Subcutaneous adipose tissue (tissue), 4 donors: Measurements from ENCODE around the gene TENT5C. TPM values are rescaled to one million over a fixed set of nuclear protein-coding genes. Genes with fewer than 3 reads are reported as not detected.

Source experiments
- total RNA-seq, 4 donors: library from RNA; depleted of rRNA; stranded (reverse); fragments of >200 nt; gene quantifications; one replicate each; pipeline ENCODE4 v1.1.0, GENCODE V29; 2016
- TF ChIP-seq, protein P1 (sequence below): fragments of 450-650 bp; IDR thresholded peaks from one replicate; pipeline ENCODE4 v1.5.1; 2016; ENCODE audit warnings: low read depth, mild to moderate bottlenecking, control low read depth, antibody characterized with exemption, moderate library complexity

TENT5C gene
- total RNA-seq, 4 donors from 2014 or later, result 1.0 to 3.1 (median 2.3) TPM

DNA sequence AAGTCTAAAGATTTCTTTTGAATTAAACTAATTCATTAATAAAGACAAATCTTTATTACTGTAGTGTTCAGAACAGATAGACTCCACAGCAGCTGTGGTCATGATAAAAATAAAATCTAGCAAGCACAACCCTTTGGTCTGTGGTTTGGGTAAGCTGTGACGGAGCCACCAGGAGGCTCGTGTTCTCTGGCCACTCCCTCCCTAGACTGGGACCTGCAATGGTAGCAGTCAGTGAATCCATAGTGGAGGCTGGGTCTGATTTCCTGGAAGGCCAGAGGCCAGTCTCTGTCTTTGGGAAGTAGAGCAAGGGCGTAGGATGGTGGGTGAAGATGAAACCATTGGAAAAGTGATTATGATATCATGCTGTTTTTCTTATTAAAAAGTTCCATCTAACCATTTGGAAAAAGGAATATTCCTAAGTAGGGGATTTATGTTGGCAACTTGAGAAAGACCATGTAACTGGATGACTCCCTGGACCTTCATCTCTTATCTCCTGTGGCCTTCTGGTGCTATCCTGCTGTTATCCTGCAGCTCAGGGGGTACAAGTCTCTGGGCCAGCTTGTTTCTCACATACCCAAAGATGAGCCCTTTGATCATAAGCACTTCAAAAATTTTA is 39.0 kb downstream of the TENT5C start:
- TF ChIP-seq, protein P1, sequence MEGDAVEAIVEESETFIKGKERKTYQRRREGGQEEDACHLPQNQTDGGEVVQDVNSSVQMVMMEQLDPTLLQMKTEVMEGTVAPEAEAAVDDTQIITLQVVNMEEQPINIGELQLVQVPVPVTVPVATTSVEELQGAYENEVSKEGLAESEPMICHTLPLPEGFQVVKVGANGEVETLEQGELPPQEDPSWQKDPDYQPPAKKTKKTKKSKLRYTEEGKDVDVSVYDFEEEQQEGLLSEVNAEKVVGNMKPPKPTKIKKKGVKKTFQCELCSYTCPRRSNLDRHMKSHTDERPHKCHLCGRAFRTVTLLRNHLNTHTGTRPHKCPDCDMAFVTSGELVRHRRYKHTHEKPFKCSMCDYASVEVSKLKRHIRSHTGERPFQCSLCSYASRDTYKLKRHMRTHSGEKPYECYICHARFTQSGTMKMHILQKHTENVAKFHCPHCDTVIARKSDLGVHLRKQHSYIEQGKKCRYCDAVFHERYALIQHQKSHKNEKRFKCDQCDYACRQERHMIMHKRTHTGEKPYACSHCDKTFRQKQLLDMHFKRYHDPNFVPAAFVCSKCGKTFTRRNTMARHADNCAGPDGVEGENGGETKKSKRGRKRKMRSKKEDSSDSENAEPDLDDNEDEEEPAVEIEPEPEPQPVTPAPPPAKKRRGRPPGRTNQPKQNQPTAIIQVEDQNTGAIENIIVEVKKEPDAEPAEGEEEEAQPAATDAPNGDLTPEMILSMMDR, result no peak

DNA sequence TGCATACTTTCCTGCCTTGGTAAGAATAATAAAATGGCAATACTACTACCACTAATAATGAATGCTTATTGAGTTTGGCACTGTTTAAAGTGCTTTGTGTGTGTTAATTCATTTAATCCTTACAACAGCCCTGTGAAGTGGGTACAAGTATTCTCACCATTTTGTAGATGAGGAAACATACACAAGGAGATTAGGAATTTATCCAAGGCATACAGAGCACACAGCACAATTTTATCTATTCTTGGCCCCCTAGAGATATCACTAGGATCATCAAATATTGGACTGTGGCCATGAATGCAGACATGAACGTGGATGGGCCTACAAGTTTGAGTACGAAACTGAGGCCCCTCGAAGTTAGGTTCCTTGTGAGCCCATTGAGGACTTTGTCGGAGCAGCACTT is 39.5 kb downstream of the TENT5C start:
- TF ChIP-seq, protein P1, result no peak

DNA sequence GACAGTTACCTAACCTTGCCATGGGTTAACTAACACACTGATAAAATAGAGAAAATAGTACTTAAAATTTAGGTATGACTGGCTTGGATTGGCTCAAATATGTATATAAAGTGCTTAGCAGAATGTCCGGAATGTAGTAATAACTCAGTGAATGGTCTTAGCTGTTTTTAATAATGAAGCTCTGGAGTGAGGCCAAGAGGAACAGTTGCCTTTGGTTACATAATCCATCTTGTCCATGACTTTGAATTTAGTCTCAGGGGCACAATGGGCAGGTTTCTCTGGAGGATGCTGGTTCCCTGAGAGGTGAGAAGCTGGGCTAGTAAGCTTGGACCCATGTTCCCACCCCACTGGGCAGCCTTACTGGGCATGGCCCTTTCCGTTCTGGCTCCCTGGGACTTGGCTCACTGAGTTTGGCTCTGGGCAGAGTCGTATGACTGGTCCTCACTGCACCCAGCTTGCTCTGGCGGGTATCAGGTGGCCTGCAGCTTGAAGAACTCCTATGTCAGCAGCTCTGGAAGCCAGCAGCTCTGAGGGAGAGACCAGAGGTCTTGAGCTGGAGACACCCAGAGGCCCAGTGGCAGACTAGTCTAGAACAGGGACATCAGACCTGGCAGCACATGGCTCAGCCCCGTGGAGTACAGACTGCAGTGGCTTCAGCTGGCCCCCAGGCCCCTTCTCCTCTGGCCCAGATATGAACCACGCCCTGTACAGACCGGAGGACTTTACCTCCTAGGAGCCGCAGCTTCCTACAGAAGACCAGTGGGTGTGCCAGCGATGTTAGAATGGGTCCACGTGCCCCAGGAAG is 40.4 kb downstream of the TENT5C start:
- TF ChIP-seq, protein P1, result no peak

DNA sequence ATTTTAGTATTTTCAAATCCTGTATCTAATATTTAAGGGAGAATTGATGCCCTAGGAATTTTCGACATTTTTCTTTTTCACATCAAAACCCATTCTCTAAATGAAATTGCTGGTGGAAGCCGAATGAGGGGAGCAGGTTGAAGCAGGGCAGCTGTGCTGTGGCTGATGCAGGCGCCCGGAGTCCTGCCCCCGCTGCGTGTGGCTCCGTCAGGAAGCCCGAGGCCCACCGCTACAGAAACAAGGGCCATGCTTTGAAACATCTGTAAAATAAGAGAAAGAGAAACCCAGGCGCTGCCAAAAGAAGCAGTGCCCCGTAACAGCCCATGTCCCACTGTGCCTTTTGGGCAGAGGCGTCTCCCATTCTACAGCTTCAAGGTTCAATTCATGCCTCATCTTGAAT is 41.1 kb downstream of the TENT5C start:
- TF ChIP-seq, protein P1, result no peak

DNA sequence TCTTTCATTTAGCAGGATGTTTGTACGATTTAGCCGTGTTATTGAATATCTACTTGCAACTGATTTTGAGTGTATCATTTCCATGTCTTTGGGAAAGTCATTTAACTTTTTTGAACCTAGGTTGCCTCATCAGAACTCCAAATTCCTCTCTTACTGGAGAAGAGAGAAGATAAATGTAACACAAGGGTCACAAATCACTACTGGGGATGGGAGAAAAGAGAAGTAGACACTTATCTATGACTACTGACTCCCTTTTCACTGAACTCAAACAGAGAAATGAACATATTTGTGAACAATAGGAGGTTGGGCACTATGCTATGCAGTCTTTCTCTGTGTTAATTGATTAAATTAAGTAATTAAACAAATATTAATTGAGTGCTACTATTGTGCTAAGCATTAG is 42.2 kb downstream of the TENT5C start:
- TF ChIP-seq, protein P1, result no peak

DNA sequence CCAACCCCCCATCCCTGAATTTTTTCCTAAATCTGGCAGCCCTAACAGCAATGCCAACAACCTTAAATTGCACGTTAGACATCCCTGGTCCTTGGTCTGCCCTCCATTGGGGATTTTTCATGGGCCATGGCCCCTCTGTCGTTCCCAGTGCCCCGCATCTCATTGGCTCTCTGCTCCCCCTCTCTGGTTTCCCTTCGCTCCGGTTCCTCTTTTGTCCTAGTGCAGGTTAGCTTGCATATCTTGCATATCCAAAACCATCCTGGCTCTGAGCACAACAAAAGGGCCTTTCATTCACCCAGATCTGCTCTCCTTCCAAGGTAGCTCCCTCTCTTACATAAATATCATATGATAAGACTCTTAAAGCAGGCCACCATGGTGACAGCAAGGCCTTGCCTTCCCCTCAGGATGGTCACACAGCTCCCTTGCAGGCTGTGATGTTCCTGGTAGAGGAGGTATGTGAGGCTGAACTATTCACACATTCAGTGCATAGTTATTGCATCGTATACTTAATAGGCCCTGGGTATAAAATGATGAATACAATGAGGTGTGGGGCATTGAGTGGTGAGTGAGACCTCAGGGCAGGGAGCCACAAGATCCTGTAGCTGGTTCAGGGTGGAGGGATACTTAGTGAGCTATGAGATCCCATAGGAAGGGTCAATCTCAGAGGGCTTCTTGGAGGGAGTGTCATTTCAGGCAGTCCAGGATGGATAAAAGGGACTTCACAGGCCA is 45.2 kb downstream of the TENT5C start:
- TF ChIP-seq, protein P1, result no peak

DNA sequence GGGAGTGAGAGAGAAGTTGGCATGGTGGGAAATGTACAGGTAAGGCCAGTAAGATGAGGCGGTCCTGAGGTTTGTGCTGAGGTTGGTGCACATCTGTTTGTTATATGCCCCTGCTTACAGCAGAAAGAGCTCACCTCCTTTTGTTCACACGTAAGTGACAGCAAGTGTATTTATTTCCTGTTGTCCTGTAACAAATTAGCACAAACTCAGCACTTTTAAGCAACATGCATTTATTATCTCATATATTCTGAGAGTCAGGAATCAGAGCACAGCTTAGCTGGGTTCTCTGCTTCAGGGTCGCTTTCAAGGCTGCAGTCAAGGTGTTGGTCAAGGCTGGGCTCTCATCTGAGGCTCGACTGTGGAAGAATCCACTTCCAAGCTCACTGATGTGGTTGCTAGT is 45.8 kb downstream of the TENT5C start:
- TF ChIP-seq, protein P1, result no peak
